K562 (cell line): ENCODE measurements around the gene YY1AP1. TPM values are rescaled to one million over a fixed set of nuclear protein-coding genes. Genes with fewer than 3 reads are reported as not detected.

ENCODE experiments used
- ADNP ChIP-seq: fragments of 200-800 bp; sonication (Bioruptor generic); IDR thresholded peaks from 2 replicates; pipeline ENCODE4 v1.6.1; 2016; ENCODE audit warnings: missing genetic modification characterization, missing compliant biosample characterization
- ATF1 ChIP-seq, 2 experiments: fragments of 450-650 bp in 1 of 2; IDR thresholded peaks; 2 replicates each; pipeline ENCODE4 v1.6.1; 2016; ENCODE audit warnings: missing compliant biosample characterization in 1 of 2, missing genetic modification characterization in 1 of 2
- CBX8 ChIP-seq: fragments of 200-600 bp; sonication (generic); IDR thresholded peaks from 2 replicates; pipeline ENCODE4 v1.6.1; 2012; ENCODE audit warnings: borderline replicate concordance, mixed run types, low read depth, mild to moderate bottlenecking, moderate library complexity, mixed read lengths, low read length, control low read depth, inconsistent platforms; ENCODE audit not compliant: poor library complexity, severe bottlenecking; ENCODE audit errors: extremely low read depth
- HCFC1 ChIP-seq: IDR thresholded peaks from 2 replicates; pipeline ENCODE4 v1.6.1; 2012; ENCODE audit warnings: low read depth, low read length, improper control_type of control experiment
- HNRNPL ChIP-seq: fragments of 200-400 bp; formaldehyde crosslinking; IDR thresholded peaks from 2 replicates; pipeline ENCODE4 v1.6.1; 2017; ENCODE audit warnings: low read depth, mild to moderate bottlenecking, low read length
- KDM1A ChIP-seq, 2 experiments: fragments of 450-650 bp; IDR thresholded peaks; 2 replicates each; pipeline ENCODE4 v1.6.1; 2016; ENCODE audit warnings: mild to moderate bottlenecking in 2 of 2
- KLF13 ChIP-seq: fragments of 450-650 bp; IDR thresholded peaks from 2 replicates; pipeline ENCODE4 v1.6.1; 2016; ENCODE audit warnings: missing genetic modification characterization, low read depth, mild to moderate bottlenecking, missing compliant biosample characterization, moderate library complexity, borderline replicate concordance
- MIER1 ChIP-seq: fragments of 450-650 bp; IDR thresholded peaks from 2 replicates; pipeline ENCODE4 v1.6.1; 2016; ENCODE audit warnings: antibody characterized with exemption, mild to moderate bottlenecking, low read depth
- NCOA1 ChIP-seq: fragments of 450-650 bp; IDR thresholded peaks from 2 replicates; pipeline ENCODE4 v1.6.1; 2016; ENCODE audit warnings: low read depth
- PTTG1 ChIP-seq: fragments of 450-650 bp; IDR thresholded peaks from 2 replicates; pipeline ENCODE4 v1.6.1; 2016; ENCODE audit warnings: low read depth, mild to moderate bottlenecking, missing genetic modification characterization, missing compliant biosample characterization
- TFAM ChIP-seq: fragments of 250-450 bp; sonication (Bioruptor Pico); conservative IDR thresholded peaks from 2 replicates; pipeline ENCODE4 v1.5.0; 2021; ENCODE audit warnings: mild to moderate bottlenecking, moderate library complexity
- polyA plus RNA-seq, 8 experiments: library from polyadenylated mRNA; depleted of rRNA in 4 of 8; stranded (reverse) in 5 of 8; unstranded in 3 of 8; fragments of >200 nt; fragmentation: Nextera tagmentation in 2 of 8; fragmentation: Illumina TruSeq in 1 of 8; extraction: Ambion mirVana in 2 of 8; extraction: Trizol in 1 of 8; gene quantifications; 2 replicates each; pipeline versions ENCODE4 v1.2.1 to v1.2.3, GENCODE V29; 2011 to 2014; ENCODE audit warnings: inconsistent platforms in 1 of 8, missing spikeins in 1 of 8
- total RNA-seq, 7 experiments: library from RNA; depleted of rRNA in 6 of 7; stranded (reverse); fragments of >200 nt in 6 of 7; fragmentation: Illumina TruSeq in 2 of 7; extraction: Trizol in 2 of 7; gene quantifications; 2 replicates each; pipeline versions ENCODE4 v1.2.1 to v1.2.3, GENCODE V29; 2011 to 2021; ENCODE audit warnings: low replicate concordance in 1 of 7
- TF ChIP-seq, protein P1 (sequence below): fragments of 200-600 bp; sonication (generic); IDR thresholded peaks from one replicate; pipeline ENCODE4 v1.6.1; 2012; ENCODE audit warnings: mild to moderate bottlenecking, low read depth, low read length, inconsistent platforms
- TF ChIP-seq, protein P2 (sequence below), 2 experiments: fragments of 450-650 bp in 1 of 2; sonication (generic) in 1 of 2; formaldehyde crosslinking in 1 of 2; IDR thresholded peaks in 1 of 2; conservative IDR thresholded peaks in 1 of 2; 2 replicates each; pipeline versions ENCODE4 v1.6.1 to v1.8.1; 2016 to 2023; ENCODE audit warnings: mild to moderate bottlenecking in 2 of 2, moderate library complexity in 2 of 2, inconsistent platforms in 1 of 2, missing genetic modification reagents in 1 of 2

The YY1AP1 gene
- total and polyA plus RNA-seq, 9 of the 15 experiments (the other 6 are each of a cell fraction or from before 2014, with no cell fraction given) = 18.4 to 90.7 (median 42.9) TPM

DNA sequence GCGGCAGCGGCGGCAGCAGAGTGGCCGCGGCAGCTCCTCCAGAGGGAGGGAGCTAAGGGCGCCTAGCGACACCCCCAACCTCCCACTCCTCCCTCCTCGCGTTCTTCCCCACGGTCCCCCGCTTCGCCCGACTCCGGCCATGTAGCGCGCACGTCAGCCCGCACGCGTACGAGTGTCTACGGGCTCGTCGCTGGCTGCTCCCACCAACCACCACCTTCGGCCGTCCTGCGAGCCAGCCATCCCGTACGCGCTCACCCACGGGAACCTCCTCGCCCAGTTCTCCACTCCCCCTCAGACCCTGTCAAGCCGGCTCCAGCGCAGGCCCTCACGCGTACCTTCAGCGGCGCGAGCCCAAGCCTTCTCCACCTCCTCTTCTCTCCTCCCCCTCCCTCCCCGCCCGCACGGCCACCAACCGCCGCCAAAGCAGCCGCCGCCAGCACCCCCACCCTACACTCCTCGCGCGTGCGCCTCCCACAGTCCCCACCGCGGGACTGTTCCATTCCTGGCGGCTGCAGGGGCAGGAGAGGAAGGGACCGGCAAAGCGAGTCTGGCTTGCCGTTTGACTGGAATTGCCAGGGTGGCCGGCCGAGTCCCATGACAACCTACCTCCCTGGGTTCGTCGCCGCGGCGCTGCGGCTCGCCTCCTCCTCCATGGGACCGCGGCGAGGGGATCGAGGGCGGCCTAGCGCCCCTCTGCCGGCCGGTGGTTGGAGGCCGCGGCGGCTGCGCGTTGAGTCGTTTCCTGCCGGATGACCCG lies at the start of gene YY1AP1 (continued):
- TF ChIP-seq, protein P1, sequence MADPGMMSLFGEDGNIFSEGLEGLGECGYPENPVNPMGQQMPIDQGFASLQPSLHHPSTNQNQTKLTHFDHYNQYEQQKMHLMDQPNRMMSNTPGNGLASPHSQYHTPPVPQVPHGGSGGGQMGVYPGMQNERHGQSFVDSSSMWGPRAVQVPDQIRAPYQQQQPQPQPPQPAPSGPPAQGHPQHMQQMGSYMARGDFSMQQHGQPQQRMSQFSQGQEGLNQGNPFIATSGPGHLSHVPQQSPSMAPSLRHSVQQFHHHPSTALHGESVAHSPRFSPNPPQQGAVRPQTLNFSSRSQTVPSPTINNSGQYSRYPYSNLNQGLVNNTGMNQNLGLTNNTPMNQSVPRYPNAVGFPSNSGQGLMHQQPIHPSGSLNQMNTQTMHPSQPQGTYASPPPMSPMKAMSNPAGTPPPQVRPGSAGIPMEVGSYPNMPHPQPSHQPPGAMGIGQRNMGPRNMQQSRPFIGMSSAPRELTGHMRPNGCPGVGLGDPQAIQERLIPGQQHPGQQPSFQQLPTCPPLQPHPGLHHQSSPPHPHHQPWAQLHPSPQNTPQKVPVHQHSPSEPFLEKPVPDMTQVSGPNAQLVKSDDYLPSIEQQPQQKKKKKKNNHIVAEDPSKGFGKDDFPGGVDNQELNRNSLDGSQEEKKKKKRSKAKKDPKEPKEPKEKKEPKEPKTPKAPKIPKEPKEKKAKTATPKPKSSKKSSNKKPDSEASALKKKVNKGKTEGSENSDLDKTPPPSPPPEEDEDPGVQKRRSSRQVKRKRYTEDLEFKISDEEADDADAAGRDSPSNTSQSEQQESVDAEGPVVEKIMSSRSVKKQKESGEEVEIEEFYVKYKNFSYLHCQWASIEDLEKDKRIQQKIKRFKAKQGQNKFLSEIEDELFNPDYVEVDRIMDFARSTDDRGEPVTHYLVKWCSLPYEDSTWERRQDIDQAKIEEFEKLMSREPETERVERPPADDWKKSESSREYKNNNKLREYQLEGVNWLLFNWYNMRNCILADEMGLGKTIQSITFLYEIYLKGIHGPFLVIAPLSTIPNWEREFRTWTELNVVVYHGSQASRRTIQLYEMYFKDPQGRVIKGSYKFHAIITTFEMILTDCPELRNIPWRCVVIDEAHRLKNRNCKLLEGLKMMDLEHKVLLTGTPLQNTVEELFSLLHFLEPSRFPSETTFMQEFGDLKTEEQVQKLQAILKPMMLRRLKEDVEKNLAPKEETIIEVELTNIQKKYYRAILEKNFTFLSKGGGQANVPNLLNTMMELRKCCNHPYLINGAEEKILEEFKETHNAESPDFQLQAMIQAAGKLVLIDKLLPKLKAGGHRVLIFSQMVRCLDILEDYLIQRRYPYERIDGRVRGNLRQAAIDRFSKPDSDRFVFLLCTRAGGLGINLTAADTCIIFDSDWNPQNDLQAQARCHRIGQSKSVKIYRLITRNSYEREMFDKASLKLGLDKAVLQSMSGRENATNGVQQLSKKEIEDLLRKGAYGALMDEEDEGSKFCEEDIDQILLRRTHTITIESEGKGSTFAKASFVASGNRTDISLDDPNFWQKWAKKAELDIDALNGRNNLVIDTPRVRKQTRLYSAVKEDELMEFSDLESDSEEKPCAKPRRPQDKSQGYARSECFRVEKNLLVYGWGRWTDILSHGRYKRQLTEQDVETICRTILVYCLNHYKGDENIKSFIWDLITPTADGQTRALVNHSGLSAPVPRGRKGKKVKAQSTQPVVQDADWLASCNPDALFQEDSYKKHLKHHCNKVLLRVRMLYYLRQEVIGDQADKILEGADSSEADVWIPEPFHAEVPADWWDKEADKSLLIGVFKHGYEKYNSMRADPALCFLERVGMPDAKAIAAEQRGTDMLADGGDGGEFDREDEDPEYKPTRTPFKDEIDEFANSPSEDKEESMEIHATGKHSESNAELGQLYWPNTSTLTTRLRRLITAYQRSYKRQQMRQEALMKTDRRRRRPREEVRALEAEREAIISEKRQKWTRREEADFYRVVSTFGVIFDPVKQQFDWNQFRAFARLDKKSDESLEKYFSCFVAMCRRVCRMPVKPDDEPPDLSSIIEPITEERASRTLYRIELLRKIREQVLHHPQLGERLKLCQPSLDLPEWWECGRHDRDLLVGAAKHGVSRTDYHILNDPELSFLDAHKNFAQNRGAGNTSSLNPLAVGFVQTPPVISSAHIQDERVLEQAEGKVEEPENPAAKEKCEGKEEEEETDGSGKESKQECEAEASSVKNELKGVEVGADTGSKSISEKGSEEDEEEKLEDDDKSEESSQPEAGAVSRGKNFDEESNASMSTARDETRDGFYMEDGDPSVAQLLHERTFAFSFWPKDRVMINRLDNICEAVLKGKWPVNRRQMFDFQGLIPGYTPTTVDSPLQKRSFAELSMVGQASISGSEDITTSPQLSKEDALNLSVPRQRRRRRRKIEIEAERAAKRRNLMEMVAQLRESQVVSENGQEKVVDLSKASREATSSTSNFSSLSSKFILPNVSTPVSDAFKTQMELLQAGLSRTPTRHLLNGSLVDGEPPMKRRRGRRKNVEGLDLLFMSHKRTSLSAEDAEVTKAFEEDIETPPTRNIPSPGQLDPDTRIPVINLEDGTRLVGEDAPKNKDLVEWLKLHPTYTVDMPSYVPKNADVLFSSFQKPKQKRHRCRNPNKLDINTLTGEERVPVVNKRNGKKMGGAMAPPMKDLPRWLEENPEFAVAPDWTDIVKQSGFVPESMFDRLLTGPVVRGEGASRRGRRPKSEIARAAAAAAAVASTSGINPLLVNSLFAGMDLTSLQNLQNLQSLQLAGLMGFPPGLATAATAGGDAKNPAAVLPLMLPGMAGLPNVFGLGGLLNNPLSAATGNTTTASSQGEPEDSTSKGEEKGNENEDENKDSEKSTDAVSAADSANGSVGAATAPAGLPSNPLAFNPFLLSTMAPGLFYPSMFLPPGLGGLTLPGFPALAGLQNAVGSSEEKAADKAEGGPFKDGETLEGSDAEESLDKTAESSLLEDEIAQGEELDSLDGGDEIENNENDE = no peak
- TF ChIP-seq KLF13 (tag) (no peak), HNRNPL (no peak), KDM1A (IDR thresholded peaks at IDR 0.05) (no peak; a peak in 1 of 4 replicates), NCOA1 (no peak), HCFC1 (peak; percentile 42; the same call in 1 of the 2 replicates), ADNP (tag) (no peak), MIER1 (no peak), PTTG1 (tag) (no peak), ATF1 (CRISPR knock-in tag; IDR thresholded peaks at IDR 0.05) (no peak; the same call in 1 of the 2 replicates), ATF1 (tag; IDR thresholded peaks at IDR 0.05) (peak; percentile 64), TFAM (CRISPR knock-in tag) (no peak), CBX8 (no peak)
- TF ChIP-seq, protein P2, sequence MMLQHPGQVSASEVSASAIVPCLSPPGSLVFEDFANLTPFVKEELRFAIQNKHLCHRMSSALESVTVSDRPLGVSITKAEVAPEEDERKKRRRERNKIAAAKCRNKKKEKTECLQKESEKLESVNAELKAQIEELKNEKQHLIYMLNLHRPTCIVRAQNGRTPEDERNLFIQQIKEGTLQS (IDR thresholded peaks at IDR 0.05) = peak; percentile 50; the same call in 1 of the 2 replicates
- TF ChIP-seq, protein P2 (CRISPR knock-in tag; conservative IDR thresholded peaks at IDR 0.05) = peak; percentile 71
